ENCODE measurements around the gene ELP5. TPM values are rescaled to one million over a fixed set of nuclear protein-coding genes. Genes with fewer than 3 reads are reported as not detected.

Gene ELP5
- total RNA-seq, 4 donors from 2014 or later, result 10.8 to 20.6 (median 17.1) TPM

DNA sequence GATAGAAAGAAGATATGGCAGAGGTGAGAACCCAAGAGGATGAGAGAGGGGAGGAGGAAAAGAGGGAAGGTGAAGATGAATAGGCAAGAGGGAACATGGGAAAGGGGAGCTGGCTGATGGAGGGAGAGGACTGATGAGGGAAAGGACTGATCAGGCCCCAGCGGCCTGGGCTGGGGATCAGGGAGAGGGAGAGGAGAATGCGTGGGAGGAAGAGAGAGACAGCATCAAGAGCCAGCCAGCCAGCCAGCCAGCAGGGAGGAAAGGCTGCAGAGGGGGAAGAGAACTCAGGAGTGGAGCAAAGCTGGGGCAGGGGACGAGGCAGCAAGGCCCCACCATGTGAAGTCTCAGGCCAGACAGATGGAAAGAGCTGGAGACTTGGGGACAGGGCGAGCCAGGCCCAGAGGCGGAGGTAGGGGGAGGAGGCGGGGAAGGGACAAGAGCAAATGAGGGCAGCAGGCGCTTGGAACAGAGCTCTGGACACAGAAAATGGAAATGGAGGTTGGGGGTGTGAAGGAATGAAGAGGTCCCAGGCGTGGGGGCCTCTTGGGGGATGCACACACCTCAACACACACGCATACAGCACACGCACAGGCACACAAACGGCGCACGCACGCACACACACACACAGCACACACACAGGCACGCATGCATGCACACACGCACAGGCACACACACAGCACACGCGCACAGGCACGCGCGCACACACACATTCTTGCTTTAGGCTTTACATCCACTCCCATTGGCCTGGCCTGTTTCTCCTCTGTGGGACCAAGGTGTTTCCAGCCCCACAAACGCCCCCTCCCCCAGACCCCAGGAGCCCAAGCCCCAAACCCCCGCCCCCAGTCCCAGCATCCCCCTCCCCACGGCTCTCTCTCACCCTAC lies 44.7 kb upstream of the ELP5 start:
- DNase-seq (ENCODE audit: low spot score in 2 of 2), result no peak
- WGBS, 2 donors, result 79 to 82% methylated on average over 24 of the region's 24 CpGs
- H3K4me3 ChIP-seq (ENCODE audit: low read depth, poor library complexity, severe bottlenecking), result no peak overlapping the region
- intact Hi-C loops (cut with DNase I; ENCODE audit: low total_unique reads), result no loop called here
- no peak for TF ChIP-seq POLR2A (IDR thresholded peaks at IDR 0.05)
- TF ChIP-seq, protein P1, sequence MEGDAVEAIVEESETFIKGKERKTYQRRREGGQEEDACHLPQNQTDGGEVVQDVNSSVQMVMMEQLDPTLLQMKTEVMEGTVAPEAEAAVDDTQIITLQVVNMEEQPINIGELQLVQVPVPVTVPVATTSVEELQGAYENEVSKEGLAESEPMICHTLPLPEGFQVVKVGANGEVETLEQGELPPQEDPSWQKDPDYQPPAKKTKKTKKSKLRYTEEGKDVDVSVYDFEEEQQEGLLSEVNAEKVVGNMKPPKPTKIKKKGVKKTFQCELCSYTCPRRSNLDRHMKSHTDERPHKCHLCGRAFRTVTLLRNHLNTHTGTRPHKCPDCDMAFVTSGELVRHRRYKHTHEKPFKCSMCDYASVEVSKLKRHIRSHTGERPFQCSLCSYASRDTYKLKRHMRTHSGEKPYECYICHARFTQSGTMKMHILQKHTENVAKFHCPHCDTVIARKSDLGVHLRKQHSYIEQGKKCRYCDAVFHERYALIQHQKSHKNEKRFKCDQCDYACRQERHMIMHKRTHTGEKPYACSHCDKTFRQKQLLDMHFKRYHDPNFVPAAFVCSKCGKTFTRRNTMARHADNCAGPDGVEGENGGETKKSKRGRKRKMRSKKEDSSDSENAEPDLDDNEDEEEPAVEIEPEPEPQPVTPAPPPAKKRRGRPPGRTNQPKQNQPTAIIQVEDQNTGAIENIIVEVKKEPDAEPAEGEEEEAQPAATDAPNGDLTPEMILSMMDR (IDR thresholded peaks at IDR 0.05), result no peak

DNA sequence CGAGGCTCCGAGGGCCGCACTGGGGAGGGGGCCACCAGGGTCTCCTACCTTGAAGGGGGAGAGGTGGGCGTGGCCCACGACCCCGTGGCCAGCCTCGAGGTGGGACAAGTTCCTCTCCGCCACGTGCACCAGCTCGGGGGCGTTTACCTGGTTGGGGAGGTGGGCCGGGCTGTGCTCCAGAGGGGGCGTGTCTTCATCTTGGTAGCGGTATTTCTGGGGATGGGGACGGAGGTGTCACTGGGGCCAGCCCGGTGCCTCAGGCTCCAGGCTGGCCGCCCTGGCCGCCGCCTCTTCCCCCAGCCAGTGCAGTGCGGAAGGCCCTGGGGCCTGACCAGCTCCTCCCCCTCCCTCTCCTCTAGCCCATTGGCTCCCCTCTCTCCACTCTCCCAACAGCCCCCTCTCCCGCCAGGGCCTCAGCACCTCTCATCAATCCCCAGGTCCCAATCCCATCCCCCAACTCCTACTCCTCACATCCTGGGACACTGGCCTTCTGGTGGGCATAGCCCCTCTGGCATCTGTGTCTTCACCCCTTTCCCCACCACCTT lies 43.9 kb upstream of the ELP5 start:
- intact Hi-C loops (cut with DNase I; ENCODE audit: low total_unique reads), result no loop called here
- no peak overlapping the region for H3K4me3 ChIP-seq (ENCODE audit: low read depth, poor library complexity, severe bottlenecking)
- 64 to 67% methylated on average over 20 of the region's 21 CpGs for WGBS, 2 donors
- TF ChIP-seq, protein P1 (IDR thresholded peaks at IDR 0.05), result no peak
- TF ChIP-seq POLR2A (IDR thresholded peaks at IDR 0.05), result no peak
- no peak for DNase-seq (ENCODE audit: low spot score in 2 of 2)

- H3K4me3 ChIP-seq (ENCODE audit: low read depth, poor library complexity, severe bottlenecking), result no peak overlapping the region
- DNase-seq (ENCODE audit: low spot score in 2 of 2), result no peak
- intact Hi-C loops (cut with DNase I; ENCODE audit: low total_unique reads), result no loop called here
- WGBS, 2 donors, result 86 to 89% methylated on average over 9 of the region's 9 CpGs
- TF ChIP-seq, protein P1 (IDR thresholded peaks at IDR 0.05), result no peak
- TF ChIP-seq POLR2A (IDR thresholded peaks at IDR 0.05), result no peak
Measured at GRCh38 chr17:7208754-7209460, 43.1 kb upstream of the ELP5 start.

DNA sequence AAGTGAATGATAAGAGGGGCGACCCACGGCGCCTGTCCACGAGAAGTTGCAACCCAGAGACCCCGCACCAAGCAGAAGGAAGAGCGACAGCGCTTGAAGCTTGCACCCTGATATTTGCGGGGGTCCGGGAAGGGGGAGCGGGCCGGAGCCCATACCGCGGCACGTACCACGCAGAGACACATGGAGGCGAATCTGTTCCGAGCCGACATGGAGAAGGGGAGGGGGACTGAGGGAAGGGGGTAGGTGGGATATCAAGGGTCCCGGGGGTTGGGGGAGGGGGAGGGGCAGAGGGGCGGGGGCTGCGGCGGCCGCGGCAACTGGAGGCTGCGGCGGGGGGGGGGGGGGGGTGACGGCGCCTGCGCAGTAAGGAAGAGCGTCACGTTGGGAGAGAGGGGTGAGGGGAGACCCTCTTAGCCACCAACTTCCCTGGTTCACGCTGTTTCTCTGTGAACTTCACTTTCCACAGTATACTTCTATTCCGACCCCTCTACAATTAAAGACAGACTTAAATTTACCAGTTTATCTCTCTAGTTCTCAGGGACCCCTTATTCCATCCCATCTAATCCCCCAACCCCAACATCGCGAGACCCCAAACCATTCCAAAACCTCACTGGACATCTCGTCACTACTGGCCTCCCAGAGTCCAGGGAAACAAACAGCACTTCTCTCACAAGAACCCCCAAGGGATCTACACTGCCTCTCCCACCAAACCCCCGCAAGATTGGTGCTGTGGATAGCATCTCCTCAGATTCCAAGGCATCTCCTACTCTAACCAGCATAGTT lies 40.3 kb upstream of the ELP5 start:
- TF ChIP-seq POLR2A (IDR thresholded peaks at IDR 0.05), result no peak
- TF ChIP-seq, protein P1 (IDR thresholded peaks at IDR 0.05), result no peak
- intact Hi-C loops (cut with DNase I; ENCODE audit: low total_unique reads), result no loop called here
- H3K4me3 ChIP-seq (ENCODE audit: low read depth, poor library complexity, severe bottlenecking), result no peak overlapping the region
- whole genome bisulfite sequencing, 2 donors, result 21 to 48% methylated on average over 31 to 37 of the region's 37 CpGs
- no peak for DNase-seq (ENCODE audit: low spot score in 2 of 2)

DNA sequence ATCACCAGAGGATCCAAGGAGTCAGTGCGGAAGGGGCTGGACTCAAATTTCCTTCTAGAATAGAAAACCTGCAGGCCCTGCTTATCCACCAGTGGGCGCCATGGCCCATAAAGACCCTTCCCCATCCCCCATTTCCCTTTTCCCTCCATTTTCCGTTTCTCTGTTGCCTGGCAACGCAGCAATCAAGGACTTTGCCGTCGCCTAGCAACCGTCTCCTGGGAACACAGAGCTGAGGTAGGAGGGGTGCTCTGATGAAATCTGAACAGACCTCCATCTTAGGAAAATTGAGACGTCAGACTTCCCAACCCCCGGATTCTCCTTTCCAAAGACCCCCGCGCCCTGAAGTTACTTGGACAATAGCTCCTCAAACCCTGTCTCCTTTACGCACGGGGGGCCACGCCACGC lies 38.1 kb upstream of the ELP5 start:
- 4 to 8% methylated on average over 15 of the region's 15 CpGs for WGBS, 2 donors
- intact Hi-C loops (cut with DNase I; ENCODE audit: low total_unique reads), result no loop called here
- H3K4me3 ChIP-seq (ENCODE audit: low read depth, poor library complexity, severe bottlenecking), result no peak overlapping the region
- DNase-seq (ENCODE audit: low spot score in 2 of 2), result peak; percentile 57 to 91
- no peak for TF ChIP-seq POLR2A (IDR thresholded peaks at IDR 0.05)
- TF ChIP-seq, protein P1 (IDR thresholded peaks at IDR 0.05), result no peak
